LNCAP (cell line): ENCODE measurements around the gene CA9.

Source experiments
- TF ChIP-seq, protein P1 (sequence below): fragments of 450-650 bp; IDR thresholded peaks from 2 replicates; pipeline ENCODE4 v1.5.1; 2017; ENCODE audit warnings: mild to moderate bottlenecking

Gene CA9

DNA sequence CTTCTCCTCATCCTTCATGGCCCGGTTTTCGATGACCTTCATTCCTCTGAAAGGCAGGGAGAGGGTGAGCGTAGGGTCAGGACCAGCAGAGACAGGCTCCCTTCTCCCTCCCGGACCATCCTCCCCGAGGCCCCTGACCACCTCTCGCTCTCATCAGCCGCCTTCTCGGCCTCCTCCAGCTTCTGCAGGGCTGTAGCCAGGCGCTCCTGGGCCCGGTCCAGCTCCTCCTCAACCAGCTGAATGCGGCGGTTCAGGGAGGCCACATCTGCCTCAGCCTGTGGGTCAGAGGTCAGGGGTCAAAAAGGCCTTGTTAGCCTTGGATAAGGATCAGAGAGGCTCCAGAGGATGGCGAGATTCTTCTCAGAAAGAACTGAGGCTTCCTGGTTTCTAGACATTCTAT lies 11.8 kb downstream of the CA9 start:
- TF ChIP-seq, protein P1, sequence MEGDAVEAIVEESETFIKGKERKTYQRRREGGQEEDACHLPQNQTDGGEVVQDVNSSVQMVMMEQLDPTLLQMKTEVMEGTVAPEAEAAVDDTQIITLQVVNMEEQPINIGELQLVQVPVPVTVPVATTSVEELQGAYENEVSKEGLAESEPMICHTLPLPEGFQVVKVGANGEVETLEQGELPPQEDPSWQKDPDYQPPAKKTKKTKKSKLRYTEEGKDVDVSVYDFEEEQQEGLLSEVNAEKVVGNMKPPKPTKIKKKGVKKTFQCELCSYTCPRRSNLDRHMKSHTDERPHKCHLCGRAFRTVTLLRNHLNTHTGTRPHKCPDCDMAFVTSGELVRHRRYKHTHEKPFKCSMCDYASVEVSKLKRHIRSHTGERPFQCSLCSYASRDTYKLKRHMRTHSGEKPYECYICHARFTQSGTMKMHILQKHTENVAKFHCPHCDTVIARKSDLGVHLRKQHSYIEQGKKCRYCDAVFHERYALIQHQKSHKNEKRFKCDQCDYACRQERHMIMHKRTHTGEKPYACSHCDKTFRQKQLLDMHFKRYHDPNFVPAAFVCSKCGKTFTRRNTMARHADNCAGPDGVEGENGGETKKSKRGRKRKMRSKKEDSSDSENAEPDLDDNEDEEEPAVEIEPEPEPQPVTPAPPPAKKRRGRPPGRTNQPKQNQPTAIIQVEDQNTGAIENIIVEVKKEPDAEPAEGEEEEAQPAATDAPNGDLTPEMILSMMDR: no peak

- TF ChIP-seq, protein P1: no peak
These were observed 12.8 kb downstream of the CA9 start for GRCh38 chr9:35686222-35687203.

DNA sequence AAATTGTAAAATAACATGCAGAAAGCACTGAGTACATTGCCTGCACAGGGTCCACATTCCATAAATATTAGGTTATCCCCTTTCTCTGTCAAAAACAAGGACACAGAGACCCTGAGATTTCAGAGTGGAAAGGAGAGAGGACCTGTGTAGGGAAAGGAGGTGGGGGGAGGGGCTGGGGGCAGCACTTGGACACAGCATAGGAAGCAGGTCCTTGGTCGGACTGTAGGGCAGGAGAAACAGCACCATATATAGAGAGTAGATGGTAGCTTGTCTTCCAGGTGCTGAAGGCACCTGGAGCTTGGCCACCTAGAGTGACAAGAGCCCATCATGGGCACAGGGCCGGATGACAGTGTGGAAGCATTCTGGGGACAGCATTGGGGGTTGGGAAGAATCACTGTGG lies 13.6 kb downstream of the CA9 start:
- TF ChIP-seq, protein P1: no peak

- TF ChIP-seq, protein P1: no peak
These were observed 14.3 kb downstream of the CA9 start for GRCh38 chr9:35687972-35688557.

GRCh38 chr9:35688558-35689541 lies 15.1 kb downstream of the CA9 start:
- TF ChIP-seq, protein P1: no peak

GRCh38 chr9:35689542-35690293 lies 16.0 kb downstream of the CA9 start, which contains the start of gene TPM2:
Gene TPM2 (minus strand): TSS chr9:35689925. CDS start chr9:35689817, 108 bp downstream.
- TF ChIP-seq, protein P1: no peak
